Tibial nerve (tissue), 4 donors: ENCODE data around the gene ST6GALNAC1. TPM values are rescaled to one million over a fixed set of nuclear protein-coding genes. Genes with fewer than 3 reads are reported as not detected.
"Not testable (repeated sequence)": the region's sequence is repeated elsewhere in the genome, so short reads cannot be mapped to it uniquely, and the experiment has no call there.

ENCODE experiments used
- DNase-seq, 2 donors: peaks; one replicate each; pipeline ENCODE4 v3.0.0-alpha.2; 2019; ENCODE audit warnings: low spot score in 2 of 2
- H3K27ac ChIP-seq, 4 donors: fragments of 200-600 bp; sonication (generic) in 3 of 4; one replicate each; pipeline ENCODE4 v1.5.1; 2017 to 2019; ENCODE audit warnings: mild to moderate bottlenecking in 1 of 4
- H3K27me3 ChIP-seq, 2 donors: fragments of 200-600 bp; sonication (generic) in 1 of 2; one replicate each; pipeline versions ENCODE4 v1.5.1 to v1.6.0; 2017 to 2019
- H3K36me3 ChIP-seq, 3 donors: fragments of 200-600 bp; sonication (generic); one replicate each; pipeline ENCODE4 v1.5.1; 2018 to 2019
- H3K4me1 ChIP-seq, 4 donors: fragments of 200-600 bp; sonication (generic) in 3 of 4; one replicate each; pipeline ENCODE4 v1.5.1; 2017 to 2019
- H3K4me3 ChIP-seq, 4 donors: fragments of 200-600 bp; sonication (generic) in 3 of 4; one replicate each; pipeline ENCODE4 v1.5.1; 2017 to 2019; ENCODE audit warnings: mild to moderate bottlenecking in 1 of 4, moderate library complexity in 1 of 4
- H3K9me3 ChIP-seq, 4 donors: fragments of 200-600 bp; sonication (generic) in 3 of 4; one replicate each; pipeline ENCODE4 v1.5.1; 2017 to 2019
- CTCF ChIP-seq, 5 experiments: fragments of 200-600 bp in 3 of 5; fragments of 450-650 bp in 2 of 5; sonication (generic) in 3 of 5; IDR thresholded peaks; one replicate each; pipeline ENCODE4 v1.5.1; 2016 to 2019; ENCODE audit warnings: antibody characterized with exemption in 5 of 5, mild to moderate bottlenecking in 3 of 5, moderate library complexity in 2 of 5
- EP300 ChIP-seq, 2 donors: sonication (generic); formaldehyde crosslinking; IDR thresholded peaks; one replicate each; pipeline ENCODE4 v1.6.1; 2017; ENCODE audit warnings: antibody characterized with exemption in 2 of 2, mild to moderate bottlenecking in 1 of 2
- POLR2A ChIP-seq, 2 donors: fragments of 450-650 bp; IDR thresholded peaks; one replicate each; pipeline ENCODE4 v1.6.1; 2017; ENCODE audit warnings: antibody characterized with exemption in 2 of 2, mild to moderate bottlenecking in 2 of 2, moderate library complexity in 2 of 2
- WGBS, 2 donors: methylation state at CpG; one replicate each; pipeline ENCODE4 v1.1.5; 2018; 5-methylcytosine and 5-hydroxymethylcytosine counted together
- total RNA-seq, 4 donors: library from RNA; depleted of rRNA; stranded (reverse); fragments of >200 nt; gene quantifications; one replicate each; pipeline ENCODE4 v1.1.0, GENCODE V29; 2016

Gene ST6GALNAC1
- total RNA-seq, 4 donors from 2014 or later: 2.4 to 13.8 (median 7.4) TPM

DNA sequence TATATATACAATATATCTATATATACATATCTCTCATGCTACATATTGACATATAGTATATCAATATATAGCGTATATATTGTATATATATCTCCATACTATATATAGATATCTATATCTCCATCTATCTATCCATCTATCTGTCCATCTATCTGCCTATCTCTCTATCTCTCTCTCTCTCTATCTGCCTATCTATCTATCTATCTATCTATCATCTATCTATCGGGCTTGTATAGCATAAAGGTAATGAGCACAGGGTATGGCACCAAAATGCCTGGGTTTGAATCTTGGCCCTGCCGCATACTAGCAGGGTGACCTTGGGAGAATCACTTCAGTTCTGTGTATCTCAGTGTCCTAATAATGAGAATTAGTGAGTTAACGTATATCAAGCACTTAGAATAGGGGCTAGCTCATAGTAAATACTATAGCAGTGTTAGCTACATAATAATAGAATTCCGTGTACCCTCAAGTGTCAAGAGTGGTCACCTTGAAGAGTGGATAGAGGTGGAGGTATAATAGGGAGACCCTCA is 1.5 kb downstream of the ST6GALNAC1 start:
- WGBS, 2 donors: 90 to 91% methylated on average over 5 of the region's 5 CpGs
- DNase-seq: no peak
- Histone ChIP-seq H3K36me3 (no peaks in the 10 kb centered on the region), H3K27me3 (no peaks in the 10 kb centered on the region), H3K4me3 (peak overlapping the region in 2 of 4 donors; percentile 3 to 12), H3K4me1 (no peaks in the 10 kb centered on the region), H3K27ac (peak overlapping the region in 1 of 4 donors; percentile 51), H3K9me3 (no peaks in the 10 kb centered on the region)
- TF ChIP-seq POLR2A (IDR thresholded peaks at IDR 0.05) (no peak), EP300 (IDR thresholded peaks at IDR 0.05) (no peak), CTCF (IDR thresholded peaks at IDR 0.05) (no peak)

DNA sequence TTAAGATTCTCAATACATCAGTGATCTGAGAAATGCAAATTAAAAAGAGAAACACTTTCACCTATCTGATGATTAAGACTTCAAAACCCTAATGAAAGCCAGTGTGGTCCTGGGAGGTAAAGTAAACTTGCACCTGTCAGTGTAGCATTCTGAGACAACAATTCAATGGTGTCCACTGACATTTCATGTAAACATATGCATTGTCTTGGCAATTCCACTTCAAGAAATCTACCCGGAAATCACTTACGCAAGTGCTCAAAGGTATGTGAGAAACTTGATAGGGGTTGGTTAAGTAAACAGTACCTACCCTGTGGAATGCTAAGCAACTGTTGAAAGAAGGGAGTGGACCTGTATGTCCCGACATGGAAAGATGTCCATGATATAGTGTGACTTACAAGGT is 2.1 kb downstream of the ST6GALNAC1 start:
- no peaks in the 10 kb centered on the region for H3K27me3 ChIP-seq
- WGBS, 2 donors: 70 to 79% methylated on average over 3 of the region's 3 CpGs
- no peaks in the 10 kb centered on the region for H3K36me3 ChIP-seq
- no peak overlapping the region for H3K4me3 ChIP-seq
- H3K9me3 ChIP-seq: no peaks in the 10 kb centered on the region
- H3K27ac ChIP-seq: no peak overlapping the region
- TF ChIP-seq EP300 (IDR thresholded peaks at IDR 0.05) (no peak), CTCF (IDR thresholded peaks at IDR 0.05) (no peak), POLR2A (IDR thresholded peaks at IDR 0.05) (no peak)
- H3K4me1 ChIP-seq: no peaks in the 10 kb centered on the region
- no peak for DNase-seq

DNA sequence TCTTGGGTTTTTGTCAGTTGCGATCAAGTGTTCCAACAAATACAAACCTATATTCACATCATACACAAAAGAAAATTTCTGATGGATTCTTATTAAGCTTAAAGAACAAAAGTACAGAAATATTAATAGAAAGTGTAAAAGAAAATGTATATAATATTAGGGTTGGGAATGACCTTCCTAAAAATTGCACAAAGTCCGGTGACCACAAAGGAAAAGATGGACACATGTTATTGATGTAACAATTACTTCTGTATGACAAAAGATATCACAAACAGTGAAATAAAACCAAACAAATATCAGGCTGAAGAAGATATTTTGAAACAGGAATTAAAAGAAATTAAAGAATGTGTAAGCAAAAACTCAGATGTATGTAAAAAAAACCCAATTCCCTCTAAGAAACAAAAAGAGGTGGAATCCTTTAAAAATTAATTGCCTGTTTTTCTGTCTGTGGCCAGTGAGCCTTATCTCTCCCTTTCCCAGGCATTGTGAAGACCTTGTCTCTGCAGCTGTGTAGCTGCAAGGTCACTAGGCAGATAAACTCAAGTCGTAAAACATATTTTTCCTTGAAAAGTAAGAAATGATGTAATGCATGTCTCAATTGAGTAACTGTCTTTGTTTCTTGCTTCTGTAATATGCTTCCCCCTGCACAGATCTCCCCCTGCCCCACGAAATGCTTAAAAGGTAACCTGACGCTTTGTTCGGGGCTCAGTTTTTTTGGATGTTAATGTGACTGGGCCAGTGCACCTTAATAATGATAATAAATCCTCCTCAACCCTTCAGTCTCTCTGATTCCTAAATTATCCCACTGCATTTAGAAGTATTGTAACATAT is 2.8 kb downstream of the ST6GALNAC1 start:
- 60 to 64% methylated on average over 6 of the region's 6 CpGs for WGBS, 2 donors
- no peak for DNase-seq
- no peak for TF ChIP-seq POLR2A (IDR thresholded peaks at IDR 0.05)
- TF ChIP-seq CTCF (IDR thresholded peaks at IDR 0.05): no peak
- TF ChIP-seq EP300 (IDR thresholded peaks at IDR 0.05): no peak

DNA sequence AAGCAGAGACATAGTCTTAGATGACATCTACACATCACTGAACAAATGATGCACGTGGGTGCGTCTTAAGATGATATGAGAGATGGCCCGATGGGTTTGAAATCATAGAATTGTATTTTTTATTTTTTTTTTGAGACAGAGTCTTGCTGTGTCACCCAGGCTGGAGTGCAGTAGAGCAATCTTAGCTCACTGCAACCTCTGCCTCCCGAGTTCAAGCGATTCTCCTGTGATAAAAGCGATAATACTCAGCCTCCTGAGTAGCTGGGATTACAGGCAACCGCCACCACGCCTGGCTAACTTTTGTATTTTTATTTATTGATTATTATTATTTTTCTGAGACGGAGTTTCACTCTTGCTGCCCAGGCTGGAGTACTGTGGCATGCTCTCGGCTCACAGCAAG is 5.3 kb downstream of the ST6GALNAC1 start:
- 92 to 93% methylated on average over 10 of the region's 10 CpGs for WGBS, 2 donors
- Histone ChIP-seq H3K4me3 (no peak overlapping the region), H3K27me3 (no peaks in the 10 kb centered on the region), H3K36me3 (no peaks in the 10 kb centered on the region), H3K9me3 (no peaks in the 10 kb centered on the region), H3K27ac (no peak overlapping the region), H3K4me1 (no peaks in the 10 kb centered on the region)
- no peak for DNase-seq
- no peak for TF ChIP-seq POLR2A (IDR thresholded peaks at IDR 0.05)
- TF ChIP-seq CTCF (IDR thresholded peaks at IDR 0.05): no peak
- TF ChIP-seq EP300 (IDR thresholded peaks at IDR 0.05): no peak

More for the DNA sequence above, 2.8 kb downstream of the ST6GALNAC1 start:
- no peak overlapping the region for H3K4me3 ChIP-seq
- H3K27me3 ChIP-seq: no peaks in the 10 kb centered on the region
- no peaks in the 10 kb centered on the region for H3K9me3 ChIP-seq
- H3K4me1 ChIP-seq: no peaks in the 10 kb centered on the region
- H3K27ac ChIP-seq: no peak overlapping the region
- H3K36me3 ChIP-seq: no peaks in the 10 kb centered on the region

GRCh38 chr17:76636486-76637206 is 6.9 kb downstream of the ST6GALNAC1 start:
- H3K4me3 ChIP-seq, H3K27ac ChIP-seq, H3K27me3 ChIP-seq, H3K4me1 ChIP-seq, DNase-seq, H3K9me3 ChIP-seq, H3K36me3 ChIP-seq: not testable (repeated sequence)
- WGBS, 2 donors: 61 to 69% methylated on average over 21 to 27 of the region's 27 CpGs
